Measurements from ENCODE around the gene RBM33. TPM values are rescaled to one million over a fixed set of nuclear protein-coding genes. Genes with fewer than 3 reads are reported as not detected.
A peak's percentile ranks its signal among the peaks of the same experiment; 100 is the strongest.

RBM33 gene
- total and polyA plus RNA-seq, 2 of the 13 experiments (the other 11 are each of a cell fraction or from before 2014, with no cell fraction given): 12.4 to 28.9 TPM

DNA sequence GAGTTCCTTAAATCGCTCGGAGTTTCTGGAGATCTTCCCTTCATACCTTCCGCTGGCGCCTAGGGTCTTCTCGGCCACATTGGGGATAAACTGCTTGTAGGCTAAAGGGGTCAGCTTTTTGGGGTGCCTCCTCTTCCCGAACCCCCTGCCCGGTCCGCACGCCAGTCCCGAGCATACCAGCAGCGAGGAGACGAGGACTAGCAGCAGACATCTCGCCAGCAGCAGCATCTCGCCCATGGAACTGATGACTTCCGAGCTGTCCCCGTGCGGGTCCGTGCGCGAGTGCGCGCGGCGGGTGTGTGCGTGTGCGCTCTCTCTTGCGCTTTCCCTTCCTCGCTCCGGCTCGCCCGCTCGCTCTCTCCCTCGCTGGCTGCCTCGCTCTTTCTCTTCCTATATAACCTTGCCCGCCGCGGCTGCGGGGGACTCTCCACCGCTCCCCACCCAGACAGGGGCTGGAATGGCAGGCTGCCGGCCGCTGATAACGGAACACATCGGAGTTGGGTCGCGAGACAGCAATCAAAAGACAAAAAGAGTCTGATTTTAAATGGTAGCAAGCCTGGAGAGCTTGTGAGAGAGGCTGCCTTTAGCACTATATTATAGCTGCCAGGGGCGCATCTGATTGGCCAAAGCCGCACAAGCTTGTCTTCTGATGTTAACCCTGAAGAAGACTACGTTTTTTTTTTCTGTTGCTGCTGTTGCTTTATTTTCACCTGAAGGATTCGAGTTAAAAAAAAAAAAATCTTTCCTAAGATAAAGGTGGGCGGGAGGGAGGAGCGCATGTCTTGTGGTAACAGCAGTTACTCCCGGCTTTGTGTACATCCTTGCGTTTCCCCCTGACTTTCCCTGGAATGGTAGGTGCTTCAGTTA is 167.7 kb downstream of the RBM33 start, which contains the start of gene SHH (continued):
- TF ChIP-seq, protein P1, sequence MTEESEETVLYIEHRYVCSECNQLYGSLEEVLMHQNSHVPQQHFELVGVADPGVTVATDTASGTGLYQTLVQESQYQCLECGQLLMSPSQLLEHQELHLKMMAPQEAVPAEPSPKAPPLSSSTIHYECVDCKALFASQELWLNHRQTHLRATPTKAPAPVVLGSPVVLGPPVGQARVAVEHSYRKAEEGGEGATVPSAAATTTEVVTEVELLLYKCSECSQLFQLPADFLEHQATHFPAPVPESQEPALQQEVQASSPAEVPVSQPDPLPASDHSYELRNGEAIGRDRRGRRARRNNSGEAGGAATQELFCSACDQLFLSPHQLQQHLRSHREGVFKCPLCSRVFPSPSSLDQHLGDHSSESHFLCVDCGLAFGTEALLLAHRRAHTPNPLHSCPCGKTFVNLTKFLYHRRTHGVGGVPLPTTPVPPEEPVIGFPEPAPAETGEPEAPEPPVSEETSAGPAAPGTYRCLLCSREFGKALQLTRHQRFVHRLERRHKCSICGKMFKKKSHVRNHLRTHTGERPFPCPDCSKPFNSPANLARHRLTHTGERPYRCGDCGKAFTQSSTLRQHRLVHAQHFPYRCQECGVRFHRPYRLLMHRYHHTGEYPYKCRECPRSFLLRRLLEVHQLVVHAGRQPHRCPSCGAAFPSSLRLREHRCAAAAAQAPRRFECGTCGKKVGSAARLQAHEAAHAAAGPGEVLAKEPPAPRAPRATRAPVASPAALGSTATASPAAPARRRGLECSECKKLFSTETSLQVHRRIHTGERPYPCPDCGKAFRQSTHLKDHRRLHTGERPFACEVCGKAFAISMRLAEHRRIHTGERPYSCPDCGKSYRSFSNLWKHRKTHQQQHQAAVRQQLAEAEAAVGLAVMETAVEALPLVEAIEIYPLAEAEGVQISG (CRISPR knock-in tag; IDR thresholded peaks at IDR 0.05): 0 out of 2 replicates have a peak, but pooled peaks have one; percentile 16
- TF ChIP-seq ZNF577 (CRISPR knock-in tag; IDR thresholded peaks at IDR 0.05; ENCODE audit: borderline replicate concordance, low read depth) (no peak), FOXK1 (CRISPR knock-in tag; IDR thresholded peaks at IDR 0.05; ENCODE audit: borderline replicate concordance, low read depth) (no peak), ZBTB38 (CRISPR knock-in tag; IDR thresholded peaks at IDR 0.05) (0 out of 2 replicates have a peak, but pooled peaks have one; percentile 24), ZNF652 (CRISPR knock-in tag; IDR thresholded peaks at IDR 0.05; ENCODE audit: borderline replicate concordance, low read depth) (peak; percentile 53; the same call in 1 of the 2 replicates)
- TF ChIP-seq, protein P2, sequence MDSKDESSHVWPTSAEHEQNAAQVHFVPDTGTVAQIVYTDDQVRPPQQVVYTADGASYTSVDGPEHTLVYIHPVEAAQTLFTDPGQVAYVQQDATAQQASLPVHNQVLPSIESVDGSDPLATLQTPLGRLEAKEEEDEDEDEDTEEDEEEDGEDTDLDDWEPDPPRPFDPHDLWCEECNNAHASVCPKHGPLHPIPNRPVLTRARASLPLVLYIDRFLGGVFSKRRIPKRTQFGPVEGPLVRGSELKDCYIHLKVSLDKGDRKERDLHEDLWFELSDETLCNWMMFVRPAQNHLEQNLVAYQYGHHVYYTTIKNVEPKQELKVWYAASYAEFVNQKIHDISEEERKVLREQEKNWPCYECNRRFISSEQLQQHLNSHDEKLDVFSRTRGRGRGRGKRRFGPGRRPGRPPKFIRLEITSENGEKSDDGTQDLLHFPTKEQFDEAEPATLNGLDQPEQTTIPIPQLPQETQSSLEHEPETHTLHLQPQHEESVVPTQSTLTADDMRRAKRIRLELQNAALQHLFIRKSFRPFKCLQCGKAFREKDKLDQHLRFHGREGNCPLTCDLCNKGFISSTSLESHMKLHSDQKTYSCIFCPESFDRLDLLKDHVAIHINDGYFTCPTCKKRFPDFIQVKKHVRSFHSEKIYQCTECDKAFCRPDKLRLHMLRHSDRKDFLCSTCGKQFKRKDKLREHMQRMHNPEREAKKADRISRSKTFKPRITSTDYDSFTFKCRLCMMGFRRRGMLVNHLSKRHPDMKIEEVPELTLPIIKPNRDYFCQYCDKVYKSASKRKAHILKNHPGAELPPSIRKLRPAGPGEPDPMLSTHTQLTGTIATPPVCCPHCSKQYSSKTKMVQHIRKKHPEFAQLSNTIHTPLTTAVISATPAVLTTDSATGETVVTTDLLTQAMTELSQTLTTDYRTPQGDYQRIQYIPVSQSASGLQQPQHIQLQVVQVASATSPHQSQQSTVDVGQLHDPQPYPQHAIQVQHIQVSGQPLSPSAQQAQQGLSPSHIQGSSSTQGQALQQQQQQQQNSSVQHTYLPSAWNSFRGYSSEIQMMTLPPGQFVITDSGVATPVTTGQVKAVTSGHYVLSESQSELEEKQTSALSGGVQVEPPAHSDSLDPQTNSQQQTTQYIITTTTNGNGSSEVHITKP (CRISPR knock-in tag; IDR thresholded peaks at IDR 0.05; ENCODE audit: low read depth): peak; percentile 70
- TF ChIP-seq, protein P3, sequence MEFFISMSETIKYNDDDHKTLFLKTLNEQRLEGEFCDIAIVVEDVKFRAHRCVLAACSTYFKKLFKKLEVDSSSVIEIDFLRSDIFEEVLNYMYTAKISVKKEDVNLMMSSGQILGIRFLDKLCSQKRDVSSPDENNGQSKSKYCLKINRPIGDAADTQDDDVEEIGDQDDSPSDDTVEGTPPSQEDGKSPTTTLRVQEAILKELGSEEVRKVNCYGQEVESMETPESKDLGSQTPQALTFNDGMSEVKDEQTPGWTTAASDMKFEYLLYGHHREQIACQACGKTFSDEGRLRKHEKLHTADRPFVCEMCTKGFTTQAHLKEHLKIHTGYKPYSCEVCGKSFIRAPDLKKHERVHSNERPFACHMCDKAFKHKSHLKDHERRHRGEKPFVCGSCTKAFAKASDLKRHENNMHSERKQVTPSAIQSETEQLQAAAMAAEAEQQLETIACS (CRISPR knock-in tag; IDR thresholded peaks at IDR 0.05): 0 out of 2 replicates have a peak, but pooled peaks have one; percentile 40
- TF ChIP-seq, protein P4, sequence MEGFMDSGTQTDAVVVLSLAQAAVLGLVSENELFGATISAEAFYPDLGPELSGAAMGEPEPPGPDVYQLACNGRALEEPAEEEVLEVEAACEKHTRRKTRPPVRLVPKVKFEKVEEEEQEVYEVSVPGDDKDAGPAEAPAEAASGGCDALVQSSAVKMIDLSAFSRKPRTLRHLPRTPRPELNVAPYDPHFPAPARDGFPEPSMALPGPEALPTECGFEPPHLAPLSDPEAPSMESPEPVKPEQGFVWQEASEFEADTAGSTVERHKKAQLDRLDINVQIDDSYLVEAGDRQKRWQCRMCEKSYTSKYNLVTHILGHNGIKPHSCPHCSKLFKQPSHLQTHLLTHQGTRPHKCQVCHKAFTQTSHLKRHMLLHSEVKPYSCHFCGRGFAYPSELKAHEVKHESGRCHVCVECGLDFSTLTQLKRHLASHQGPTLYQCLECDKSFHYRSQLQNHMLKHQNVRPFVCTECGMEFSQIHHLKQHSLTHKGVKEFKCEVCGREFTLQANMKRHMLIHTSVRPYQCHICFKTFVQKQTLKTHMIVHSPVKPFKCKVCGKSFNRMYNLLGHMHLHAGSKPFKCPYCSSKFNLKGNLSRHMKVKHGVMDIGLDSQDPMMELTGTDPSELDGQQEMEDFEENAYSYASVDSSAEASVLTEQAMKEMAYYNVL (CRISPR knock-in tag; IDR thresholded peaks at IDR 0.05; ENCODE audit: borderline replicate concordance): 0 out of 2 replicates have a peak, but pooled peaks have one; percentile 18
- TF ChIP-seq, protein P5, sequence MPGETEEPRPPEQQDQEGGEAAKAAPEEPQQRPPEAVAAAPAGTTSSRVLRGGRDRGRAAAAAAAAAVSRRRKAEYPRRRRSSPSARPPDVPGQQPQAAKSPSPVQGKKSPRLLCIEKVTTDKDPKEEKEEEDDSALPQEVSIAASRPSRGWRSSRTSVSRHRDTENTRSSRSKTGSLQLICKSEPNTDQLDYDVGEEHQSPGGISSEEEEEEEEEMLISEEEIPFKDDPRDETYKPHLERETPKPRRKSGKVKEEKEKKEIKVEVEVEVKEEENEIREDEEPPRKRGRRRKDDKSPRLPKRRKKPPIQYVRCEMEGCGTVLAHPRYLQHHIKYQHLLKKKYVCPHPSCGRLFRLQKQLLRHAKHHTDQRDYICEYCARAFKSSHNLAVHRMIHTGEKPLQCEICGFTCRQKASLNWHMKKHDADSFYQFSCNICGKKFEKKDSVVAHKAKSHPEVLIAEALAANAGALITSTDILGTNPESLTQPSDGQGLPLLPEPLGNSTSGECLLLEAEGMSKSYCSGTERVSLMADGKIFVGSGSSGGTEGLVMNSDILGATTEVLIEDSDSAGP (CRISPR knock-in tag; IDR thresholded peaks at IDR 0.05; ENCODE audit: borderline replicate concordance): no peak
